NT2/D1 (cell line): ENCODE data around the gene ATR.
A peak's percentile ranks its signal among the peaks of the same experiment; 100 is the strongest.

Experiments
- DNase-seq: peaks from one replicate; pipeline ENCODE4 v3.0.0-alpha.2; 2011; ENCODE audit warnings: low read depth, low spot score
- H3K27me3 ChIP-seq: 2 replicates; pipeline ENCODE4 v1.6.0; 2011; ENCODE audit warnings: mild to moderate bottlenecking; ENCODE audit not compliant: insufficient read length, insufficient read depth
- H3K36me3 ChIP-seq: 2 replicates; pipeline ENCODE4 v1.6.1; 2011; ENCODE audit warnings: mild to moderate bottlenecking, low read length, mixed read lengths; ENCODE audit not compliant: insufficient read depth, insufficient read length
- H3K4me1 ChIP-seq: 2 replicates; pipeline ENCODE4 v1.5.1; 2011; ENCODE audit not compliant: insufficient read depth, insufficient read length
- H3K4me3 ChIP-seq: 2 replicates; pipeline ENCODE4 v1.5.1; 2011; ENCODE audit warnings: low read depth; ENCODE audit not compliant: insufficient read length
- H3K9ac ChIP-seq: 2 replicates; pipeline ENCODE4 v1.6.0; 2011; ENCODE audit warnings: low read depth; ENCODE audit not compliant: insufficient read length
- H3K9me3 ChIP-seq: 2 replicates; pipeline ENCODE4 v1.5.1; 2011; ENCODE audit warnings: mild to moderate bottlenecking, low read length; ENCODE audit not compliant: insufficient read depth
- SUZ12 ChIP-seq: IDR thresholded peaks from 2 replicates; pipeline ENCODE4 v1.6.1; 2011; ENCODE audit not compliant: insufficient read length, insufficient read depth; ENCODE audit errors: extremely low read depth
- YY1 ChIP-seq: IDR thresholded peaks from 2 replicates; pipeline ENCODE4 v1.6.1; 2011; ENCODE audit not compliant: insufficient read length, insufficient read depth
- ZNF274 ChIP-seq: IDR thresholded peaks from 2 replicates; pipeline ENCODE4 v1.6.1; 2011; ENCODE audit warnings: mild to moderate bottlenecking, low read depth, low read length

ATR gene

DNA sequence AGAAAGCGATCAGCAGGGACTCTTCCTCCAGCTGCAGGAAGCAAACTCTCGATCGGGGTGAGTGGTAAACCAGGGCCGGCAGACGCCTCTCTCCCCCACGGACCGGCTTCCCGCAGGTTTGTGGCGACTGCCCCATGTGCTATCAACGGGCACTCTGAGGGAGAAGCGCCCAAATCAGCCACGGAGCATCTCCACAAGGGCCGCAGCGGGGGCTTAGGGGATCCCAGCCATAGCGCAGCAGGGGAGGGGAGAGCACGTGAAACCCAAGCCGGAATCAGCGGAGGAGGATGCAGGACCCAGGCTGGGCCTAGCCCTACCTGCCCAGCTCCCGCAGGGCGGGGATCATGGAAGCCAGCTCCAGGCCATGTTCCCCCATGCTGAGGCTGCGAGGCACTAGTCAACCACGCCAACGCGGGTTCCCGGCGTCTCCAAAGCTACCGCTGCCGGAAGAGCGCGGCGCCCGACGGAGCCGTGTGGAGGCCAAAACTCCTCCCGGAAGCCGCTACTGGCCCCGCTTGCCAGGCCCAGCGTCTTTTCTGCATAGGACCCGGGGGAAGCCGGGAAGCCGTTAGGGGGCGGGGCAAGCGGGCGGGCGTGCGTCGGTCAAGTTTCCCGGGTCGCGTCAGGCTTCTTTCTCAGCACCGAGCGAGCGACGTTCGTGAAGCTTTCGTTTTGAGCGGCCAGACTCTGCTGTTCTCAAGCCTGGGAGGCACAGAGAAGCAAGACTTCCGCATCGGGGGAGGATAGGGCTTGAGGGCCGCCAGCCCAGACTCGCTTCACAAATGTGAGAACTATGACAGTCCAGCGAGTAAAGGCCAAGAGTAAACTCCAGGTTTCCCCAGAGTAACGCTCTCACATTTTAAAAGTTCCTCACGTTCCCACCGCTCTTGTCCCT lies at the start of gene ATR:
ATR (minus strand) TSS at position 405 of the 895 bp plus-strand sequence; CDS start at position 376, 29 bp downstream.
- Histone ChIP-seq H3K27me3 (no peaks in the 10 kb centered on the region), H3K9ac (peak within 1 kb of the TSS; percentile 99), H3K4me3 (peak within 1 kb of the TSS; percentile 97), H3K9me3 (no peaks in the 10 kb centered on the region), H3K4me1 (peaks cover 2% of the 10 kb centered on the region), H3K36me3 (peaks cover 8% of the 10 kb centered on the region)
- peak; percentile 92 for DNase-seq
- TF ChIP-seq YY1 (no peak), SUZ12 (no peak), ZNF274 (no peak)

DNA sequence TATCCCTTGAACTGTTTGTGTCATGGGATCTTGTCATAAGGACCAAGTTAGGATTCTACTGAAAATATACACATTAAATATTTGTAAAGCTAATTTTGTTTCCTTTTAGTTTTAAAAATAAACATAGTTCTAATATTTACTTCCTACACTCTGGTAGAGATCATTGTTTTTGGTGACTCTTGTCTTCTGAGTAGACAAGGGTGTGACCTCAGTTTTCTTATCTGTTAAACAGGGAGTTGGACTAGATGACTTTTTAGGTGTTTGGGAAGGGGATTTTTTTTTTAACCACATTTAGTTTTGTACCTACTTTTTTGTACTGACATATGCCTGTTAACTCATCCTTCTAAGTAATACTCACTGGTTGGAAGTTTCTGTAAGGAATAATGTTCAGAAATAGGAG lies 48.4 kb upstream of the ATR start:
- no peak overlapping the region for H3K4me3 ChIP-seq
- TF ChIP-seq SUZ12 (no peak), YY1 (no peak)
- DNase-seq: no peak

DNA sequence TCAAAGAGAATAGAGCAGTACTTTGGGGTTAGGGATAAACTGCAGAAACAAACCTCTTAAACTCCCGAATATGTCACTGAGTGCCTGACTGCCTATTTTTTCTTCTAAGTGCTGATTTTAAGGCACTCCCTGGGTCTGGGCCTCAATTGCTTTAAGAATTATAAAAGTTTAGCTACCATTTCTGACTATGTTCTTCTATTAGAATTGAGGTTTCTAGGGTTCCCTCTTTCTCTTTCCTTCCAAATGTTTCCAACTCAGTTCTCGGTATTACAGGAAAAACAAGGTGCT lies 46.6 kb upstream of the ATR start:
- no peaks in the 10 kb centered on the region for H3K36me3 ChIP-seq
- TF ChIP-seq SUZ12 (no peak), ZNF274 (no peak), YY1 (no peak)

More for the DNA sequence above, 48.4 kb upstream of the ATR start:
- Histone ChIP-seq H3K36me3 (no peaks in the 10 kb centered on the region), H3K9me3 (no peaks in the 10 kb centered on the region), H3K9ac (no peak overlapping the region), H3K27me3 (no peaks in the 10 kb centered on the region), H3K4me1 (no peaks in the 10 kb centered on the region)

DNA sequence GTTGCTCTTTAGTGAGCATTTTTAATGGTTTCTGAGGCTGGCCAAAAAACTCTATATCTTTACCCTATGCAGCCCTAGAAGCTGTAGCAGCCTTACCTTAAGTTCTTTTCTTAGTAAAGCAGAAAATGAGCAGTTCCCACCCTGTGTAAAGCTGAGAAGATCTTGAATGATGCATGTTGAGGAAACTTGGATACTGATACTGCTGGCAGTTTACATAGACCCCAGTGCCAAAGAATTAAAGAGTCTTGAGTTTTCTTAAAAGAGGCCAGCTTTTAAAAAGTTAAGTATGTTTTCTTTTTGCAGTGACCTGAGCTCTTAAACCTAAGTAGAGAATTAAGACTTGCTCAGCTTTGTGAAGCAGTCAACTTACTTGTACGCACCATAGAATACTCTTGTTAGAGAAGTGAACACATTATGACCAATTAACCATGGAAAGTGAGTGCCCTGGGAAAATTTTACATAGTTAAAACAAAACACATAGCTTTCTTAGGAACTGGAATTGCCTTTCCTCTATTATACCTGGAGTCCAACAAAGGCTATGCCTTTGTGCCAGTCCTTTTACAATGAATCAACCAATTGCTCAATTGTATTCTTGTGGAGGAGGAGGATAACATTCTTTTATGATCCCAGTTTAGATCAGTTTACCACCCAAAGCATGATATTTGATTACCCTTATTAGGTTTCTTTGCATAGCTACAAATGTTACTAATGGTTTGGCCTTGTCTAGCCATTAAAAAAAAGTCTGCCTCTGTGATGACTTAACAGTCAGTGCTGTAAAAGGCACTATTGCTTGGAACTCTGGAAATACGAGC lies 46.0 kb upstream of the ATR start:
- no peaks in the 10 kb centered on the region for H3K27me3 ChIP-seq
- H3K36me3 ChIP-seq: no peaks in the 10 kb centered on the region
- TF ChIP-seq ZNF274: no peak
- TF ChIP-seq SUZ12: no peak
- TF ChIP-seq YY1: no peak
- no peaks in the 10 kb centered on the region for H3K9me3 ChIP-seq
- H3K4me1 ChIP-seq: no peaks in the 10 kb centered on the region
- no peak overlapping the region for H3K4me3 ChIP-seq
- no peak for DNase-seq
- H3K9ac ChIP-seq: no peak overlapping the region

More for the DNA sequence above, 46.6 kb upstream of the ATR start:
- DNase-seq: no peak
- no peaks in the 10 kb centered on the region for H3K4me1 ChIP-seq
- H3K4me3 ChIP-seq: no peak overlapping the region
- no peaks in the 10 kb centered on the region for H3K9me3 ChIP-seq
- H3K9ac ChIP-seq: no peak overlapping the region
- no peaks in the 10 kb centered on the region for H3K27me3 ChIP-seq

DNA sequence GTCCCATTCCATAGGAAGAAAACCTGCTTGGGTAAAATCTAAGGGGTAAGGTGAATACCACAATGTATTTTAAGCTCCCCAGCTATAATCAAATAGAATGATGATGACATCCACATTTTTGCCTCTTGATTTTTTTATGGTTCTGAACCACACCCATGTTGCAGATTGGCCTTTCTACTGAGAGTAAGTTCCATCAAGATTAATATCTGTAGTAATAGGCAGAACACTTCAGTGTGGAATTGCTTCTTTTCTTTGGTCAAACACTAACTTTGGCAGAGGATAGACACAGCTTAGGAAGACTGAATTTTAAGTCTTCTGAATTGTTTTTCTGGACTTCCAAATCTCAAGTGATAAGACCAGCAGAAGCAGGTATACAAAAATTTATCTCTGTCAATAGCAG lies 44.7 kb upstream of the ATR start:
- TF ChIP-seq ZNF274 (no peak), YY1 (no peak), SUZ12 (no peak)
- H3K4me3 ChIP-seq: no peak overlapping the region
- DNase-seq: no peak
- H3K9ac ChIP-seq: no peak overlapping the region
- H3K27me3 ChIP-seq: no peaks in the 10 kb centered on the region
- H3K9me3 ChIP-seq: no peaks in the 10 kb centered on the region
- H3K4me1 ChIP-seq: no peaks in the 10 kb centered on the region
- no peaks in the 10 kb centered on the region for H3K36me3 ChIP-seq

DNA sequence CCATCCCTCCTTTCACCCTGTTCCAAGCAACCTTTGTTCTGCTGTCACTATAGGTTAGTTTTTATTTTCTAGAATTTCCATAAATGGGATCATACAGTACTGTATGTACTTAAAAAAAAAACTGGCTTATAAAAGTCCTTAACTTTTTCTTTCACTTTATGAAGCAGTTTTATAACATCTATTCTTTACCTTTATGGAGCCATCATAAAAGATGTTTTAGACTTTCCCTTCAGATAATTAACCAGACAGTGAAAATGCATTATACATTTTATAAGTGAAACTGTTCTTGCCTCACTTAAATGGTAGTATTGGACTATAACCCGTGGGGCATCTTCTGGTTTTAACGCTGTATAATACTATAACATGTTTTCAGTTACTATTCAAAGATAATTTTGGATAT lies 43.9 kb upstream of the ATR start:
- Histone ChIP-seq H3K4me1 (no peaks in the 10 kb centered on the region), H3K36me3 (no peaks in the 10 kb centered on the region)
- no peak for DNase-seq

DNA sequence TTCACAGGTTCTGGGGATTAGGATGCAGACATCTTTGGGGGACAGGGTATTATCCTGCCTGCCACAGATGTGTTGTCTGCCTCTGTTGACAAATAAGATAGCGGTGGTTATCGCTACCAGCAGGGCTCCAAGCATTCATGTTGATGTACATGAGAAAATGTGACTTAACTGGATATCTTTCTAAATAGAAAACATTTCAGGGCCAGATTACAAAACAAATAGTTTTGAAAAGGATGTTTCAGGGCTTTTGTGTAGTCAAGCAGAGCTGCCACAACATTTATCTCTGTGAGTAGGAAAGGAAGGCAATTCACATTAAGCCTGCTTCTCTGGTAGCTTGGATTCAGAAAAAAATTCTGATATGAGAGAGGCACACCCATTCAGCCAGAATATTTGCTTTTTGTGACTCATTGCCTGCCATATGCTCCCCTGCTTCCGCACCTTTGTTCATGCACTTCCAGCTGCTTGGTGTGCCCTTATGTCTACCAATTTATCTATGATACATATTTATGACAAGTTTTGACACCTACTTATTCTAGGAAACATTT lies 40.5 kb upstream of the ATR start:
- DNase-seq: no peak
- TF ChIP-seq SUZ12 (no peak), ZNF274 (no peak), YY1 (no peak)
- H3K36me3 ChIP-seq: no peaks in the 10 kb centered on the region
- H3K4me1 ChIP-seq: no peaks in the 10 kb centered on the region
- H3K9me3 ChIP-seq: no peaks in the 10 kb centered on the region
- no peaks in the 10 kb centered on the region for H3K27me3 ChIP-seq
- H3K9ac ChIP-seq: no peak overlapping the region
- H3K4me3 ChIP-seq: no peak overlapping the region

More for the DNA sequence above, 43.9 kb upstream of the ATR start:
- Histone ChIP-seq H3K9ac (no peak overlapping the region), H3K9me3 (no peaks in the 10 kb centered on the region), H3K4me3 (no peak overlapping the region), H3K27me3 (no peaks in the 10 kb centered on the region)
- TF ChIP-seq YY1 (no peak), ZNF274 (no peak), SUZ12 (no peak)

DNA sequence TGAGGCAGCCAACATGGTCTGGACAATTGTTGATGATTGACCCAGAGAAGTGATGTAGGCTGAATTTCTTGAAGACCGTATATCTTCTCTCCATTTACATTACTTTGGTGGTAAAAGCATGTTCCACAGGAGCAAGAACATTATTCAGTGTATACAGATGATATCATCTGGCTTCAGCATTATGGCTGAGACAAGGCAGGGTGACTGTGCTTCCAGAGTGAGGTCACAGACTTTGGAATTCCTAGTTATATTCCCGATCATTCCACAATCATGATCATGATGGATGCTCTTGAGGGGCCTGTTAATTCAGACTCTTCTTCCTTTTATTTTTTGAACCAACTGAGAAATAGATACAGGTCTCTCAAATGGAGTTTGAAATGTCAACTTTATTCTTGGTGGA lies 36.6 kb upstream of the ATR start:
- no peaks in the 10 kb centered on the region for H3K27me3 ChIP-seq
- no peak overlapping the region for H3K9ac ChIP-seq
- no peak for DNase-seq
- H3K9me3 ChIP-seq: no peaks in the 10 kb centered on the region
- no peak for TF ChIP-seq YY1
- no peak for TF ChIP-seq ZNF274
- TF ChIP-seq SUZ12: no peak
- H3K4me1 ChIP-seq: no peaks in the 10 kb centered on the region
- no peaks in the 10 kb centered on the region for H3K36me3 ChIP-seq
- H3K4me3 ChIP-seq: no peak overlapping the region
